HCT116 (cell line): ENCODE data around the gene FMO5. TPM values are rescaled to one million over a fixed set of nuclear protein-coding genes. Genes with fewer than 3 reads are reported as not detected.

ENCODE experiments used
- ATAC-seq: fragments of 200-7000 bp; cut with Tn5 transposase; 2 replicates; pipeline ENCODE4 v1.9.1; 2020; ENCODE audit warnings: mild to moderate bottlenecking, moderate library complexity
- BruUV-seq: library from RNA; stranded (reverse); fragments of 400-500 nt; replicated peaks from 2 replicates; lab custom pipeline; 2021; lab: Mats Ljungman, UMichigan
- CTCF ChIA-PET: fragments of 300-600 bp; sonication (Branson Sonifier 250); formaldehyde crosslinking; loops from one replicate; lab custom pipeline; 2021; ENCODE audit warnings: antibody characterized with exemption; lab: Charles Lee
- POLR2A ChIA-PET: fragments of 300-600, 350-600 bp; sonication (Branson Sonifier 250); formaldehyde crosslinking; loops from one replicate; lab custom pipeline; 2021; ENCODE audit warnings: antibody characterized with exemption; lab: Charles Lee
- RAD21 ChIA-PET, 2 experiments: fragments of 300-600 bp; sonication (Branson Sonifier 250); formaldehyde crosslinking; loops; one replicate each; lab custom pipeline; 2023; ENCODE audit warnings: low total read pairs in 2 of 2; ENCODE audit not compliant: uncharacterized antibody in 2 of 2, unreplicated experiment in 2 of 2, low non-redundant PET in 1 of 2; lab: Charles Lee
- DNase-seq: peaks from one replicate; pipeline ENCODE4 v3.0.0-alpha.2; 2010; ENCODE audit warnings: low read depth, low spot score
- H2AFZ ChIP-seq: fragments of 200-600 bp; shearing (Covaris generic), sonication (generic); 2 replicates; pipeline ENCODE4 v1.6.1; 2017; ENCODE audit warnings: low read depth, mixed run types, mixed read lengths, antibody characterized with exemption, low read length; ENCODE audit not compliant: poor library complexity, severe bottlenecking
- H3K27ac ChIP-seq: 2 replicates; pipeline ENCODE4 v1.5.1; 2012; ENCODE audit warnings: low read depth, low read length
- H3K27me3 ChIP-seq: fragments of 200-600 bp; sonication (generic); 2 replicates; pipeline ENCODE4 v1.6.1; 2016; ENCODE audit warnings: mixed run types, low read length, mixed read lengths; ENCODE audit not compliant: insufficient read depth
- H3K36me3 ChIP-seq, 2 experiments: fragments of 200-500 bp in 1 of 2; fragments of 200-600 bp in 1 of 2; sonication (Bioruptor generic) in 1 of 2; sonication (generic) in 1 of 2; 2 replicates each; pipeline versions ENCODE4 v1.5.1 to v1.6.1; 2014 to 2016; ENCODE audit warnings: low read length in 2 of 2, inconsistent platforms in 1 of 2, mixed read lengths in 1 of 2, mixed run types in 1 of 2; ENCODE audit not compliant: insufficient read depth in 2 of 2, control insufficient read depth in 1 of 2
- H3K4me1 ChIP-seq, 2 experiments: fragments of 200-600 bp in 1 of 2; sonication (generic) in 1 of 2; 2 replicates each; pipeline versions ENCODE4 v1.5.1 to v1.6.1; 2012 to 2017; ENCODE audit warnings: low read length in 2 of 2, inconsistent platforms in 1 of 2, mild to moderate bottlenecking in 1 of 2, mixed read lengths in 1 of 2, mixed run types in 1 of 2, moderate library complexity in 1 of 2; ENCODE audit not compliant: insufficient read depth in 2 of 2, control insufficient read depth in 1 of 2
- H3K4me2 ChIP-seq: fragments of 200-600 bp; sonication (generic); 2 replicates; pipeline ENCODE4 v1.6.1; 2017; ENCODE audit warnings: mixed run types, low read length, mixed read lengths
- H3K4me3 ChIP-seq, 2 experiments: fragments of 200-600 bp in 1 of 2; sonication (generic) in 1 of 2; replicated peaks in 1 of 2; 2 replicates each; pipeline ENCODE4 v1.5.1; 2011 to 2016; ENCODE audit warnings: low read length in 2 of 2, control low read depth in 1 of 2, low read depth in 1 of 2, mild to moderate bottlenecking in 1 of 2, mixed read lengths in 1 of 2, mixed run types in 1 of 2
- H3K79me2 ChIP-seq: fragments of 200-600 bp; sonication (generic); 2 replicates; pipeline ENCODE4 v1.6.1; 2017; ENCODE audit warnings: mild to moderate bottlenecking, mixed run types, low read length, moderate library complexity, mixed read lengths; ENCODE audit not compliant: insufficient read depth
- H3K9ac ChIP-seq: fragments of 200-600 bp; sonication (generic); 2 replicates; pipeline ENCODE4 v1.6.1; 2016; ENCODE audit warnings: low read length, mixed read lengths
- H3K9me2 ChIP-seq: fragments of 200-600 bp; sonication (generic), shearing (Covaris generic); 2 replicates; pipeline ENCODE4 v1.6.1; 2017; ENCODE audit warnings: mixed run types, mild to moderate bottlenecking, moderate library complexity; ENCODE audit not compliant: insufficient read depth
- H3K9me3 ChIP-seq, 2 experiments: fragments of 200-500 bp in 1 of 2; fragments of 200-600 bp in 1 of 2; sonication (Bioruptor generic) in 1 of 2; sonication (generic) in 1 of 2; 2 replicates each; pipeline ENCODE4 v1.6.1; 2014 to 2017; ENCODE audit warnings: low read length in 2 of 2, mixed read lengths in 2 of 2, inconsistent platforms in 1 of 2, low read depth in 1 of 2, mild to moderate bottlenecking in 1 of 2, mixed run types in 1 of 2, moderate library complexity in 1 of 2; ENCODE audit not compliant: control insufficient read depth in 1 of 2, insufficient read depth in 1 of 2
- H4K20me1 ChIP-seq: fragments of 200-600 bp; sonication (generic), shearing (Covaris generic); 2 replicates; pipeline ENCODE4 v1.6.1; 2017; ENCODE audit warnings: mixed run types, mild to moderate bottlenecking, moderate library complexity; ENCODE audit not compliant: insufficient read depth
- CEBPB ChIP-seq: IDR thresholded peaks from 2 replicates; pipeline ENCODE4 v1.6.1; 2012; ENCODE audit warnings: low read depth
- ELF1 ChIP-seq: IDR thresholded peaks from 2 replicates; pipeline ENCODE4 v1.6.1; 2012; ENCODE audit warnings: low read depth, borderline replicate concordance
- EZH2phosphoT487 ChIP-seq: fragments of 200-600 bp; IDR thresholded peaks from 2 replicates; pipeline ENCODE4 v1.6.1; 2018; ENCODE audit warnings: antibody characterized with exemption, borderline replicate concordance
- FOSL1 ChIP-seq: IDR thresholded peaks from 2 replicates; pipeline ENCODE4 v1.6.1; 2012; ENCODE audit warnings: low read depth
- JUND ChIP-seq: IDR thresholded peaks from 2 replicates; pipeline ENCODE4 v1.6.1; 2012
- MAX ChIP-seq: IDR thresholded peaks from 2 replicates; pipeline ENCODE4 v1.6.1; 2012
- POLR2AphosphoS5 ChIP-seq: IDR thresholded peaks from 2 replicates; pipeline ENCODE4 v1.6.1; 2011; ENCODE audit warnings: mild to moderate bottlenecking, low read depth, low read length, moderate library complexity
- RAD21 ChIP-seq: IDR thresholded peaks from 2 replicates; pipeline ENCODE4 v1.6.1; 2012; ENCODE audit warnings: low read depth, mild to moderate bottlenecking
- SP1 ChIP-seq: IDR thresholded peaks from 2 replicates; pipeline ENCODE4 v1.6.1; 2012; ENCODE audit warnings: low read depth
- YY1 ChIP-seq: IDR thresholded peaks from 2 replicates; pipeline ENCODE4 v1.6.1; 2011; ENCODE audit warnings: low read length, low read depth, moderate library complexity, mild to moderate bottlenecking; ENCODE audit not compliant: insufficient replicate concordance; ENCODE audit errors: extremely low read depth
- ZBTB33 ChIP-seq: IDR thresholded peaks from 2 replicates; pipeline ENCODE4 v1.6.1; 2011; ENCODE audit warnings: mild to moderate bottlenecking, low read length, moderate library complexity; ENCODE audit not compliant: insufficient replicate concordance; ENCODE audit errors: extremely low read depth
- intact Hi-C: fragments of 100-400 bp; cut with micrococcal nuclease; formaldehyde crosslinking; loops from 2 replicates; pipeline ENCODE4 v1.10.0; 2022
- total RNA-seq: library from RNA; stranded (reverse); gene quantifications from one replicate; pipeline ENCODE4 v1.2.1, GENCODE V29; 2021; ENCODE audit not compliant: unreplicated experiment
- TF ChIP-seq, protein P1 (sequence below): IDR thresholded peaks from 2 replicates; pipeline ENCODE4 v1.6.1; 2012

The FMO5 gene
- total RNA-seq, 1 experiment from 2014 or later, result 0.27 TPM

DNA sequence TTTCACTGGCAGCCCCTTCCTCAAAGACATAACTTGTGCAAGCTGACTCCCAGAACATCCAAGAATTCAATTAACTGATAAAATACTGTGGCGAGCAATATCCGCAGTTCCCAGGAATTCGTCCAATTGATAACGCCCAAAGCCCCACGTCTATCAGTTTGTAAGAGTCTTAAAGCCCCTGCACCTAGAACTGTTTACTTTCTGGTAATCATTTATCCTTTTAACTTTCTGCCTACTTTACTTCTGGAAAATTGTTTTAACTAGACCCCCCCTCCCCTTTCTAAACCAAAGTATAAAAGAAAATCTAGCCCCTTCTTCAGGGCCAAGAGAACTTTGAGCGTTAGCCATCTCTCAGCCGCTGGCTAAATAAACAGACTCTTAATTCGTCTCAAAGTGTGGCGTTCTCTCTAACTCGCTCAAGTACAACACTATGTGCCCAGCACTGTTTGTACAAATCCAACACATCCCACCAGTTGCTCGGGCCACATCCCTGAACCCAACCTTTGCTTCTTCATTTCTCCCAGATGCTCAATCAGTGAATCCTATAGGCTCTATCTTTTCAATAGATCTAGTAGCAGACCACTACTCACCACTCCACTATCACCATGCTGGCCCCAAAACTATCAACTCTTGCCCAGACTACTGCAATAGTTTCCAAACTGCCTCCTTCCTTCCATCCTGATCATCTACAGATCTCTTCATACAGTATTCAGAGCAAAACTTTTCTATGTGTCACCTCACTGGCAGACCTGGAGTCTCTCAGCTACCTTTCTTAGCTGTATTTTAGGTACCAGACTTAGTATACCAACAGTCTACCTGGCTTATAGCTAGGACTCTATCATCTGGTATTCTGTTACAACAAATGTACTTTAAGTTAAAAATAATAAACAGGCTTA lies 14.0 kb upstream of the FMO5 start:
- RAD21 ChIA-PET, result no interaction called here
- Histone ChIP-seq H3K9me3 (no peaks in the 10 kb centered on the region; a peak in 1 of 4 replicates), H3K36me3 (no peaks in the 10 kb centered on the region), H3K4me1 (peaks cover 6 to 10% of the 10 kb centered on the region in 2 experiments; a peak in 3 of 4 replicates), H2AFZ (no peak overlapping the region), H3K9ac (no peak overlapping the region), H3K4me3 (no peak overlapping the region), H3K79me2 (peaks cover 12% of the 10 kb centered on the region), H3K9me2 (no peaks in the 10 kb centered on the region), H3K27ac (no peak overlapping the region), H3K4me2 (no peak overlapping the region), H3K27me3 (no peaks in the 10 kb centered on the region), H4K20me1 (peaks cover 7% of the 10 kb centered on the region; the same call in 1 of the 2 replicates)
- CTCF ChIA-PET, result no interaction called here
- DNase-seq (no peak), ATAC-seq (no peak)
- intact Hi-C loops, result no loop called here
- POLR2A ChIA-PET, result no interaction called here
- no peak for TF ChIP-seq SP1
- TF ChIP-seq YY1, result no peak
- TF ChIP-seq RAD21, result no peak
- no peak for TF ChIP-seq MAX
- no peak for TF ChIP-seq EZH2phosphoT487
- BruUV-seq, result no TSS peak

DNA sequence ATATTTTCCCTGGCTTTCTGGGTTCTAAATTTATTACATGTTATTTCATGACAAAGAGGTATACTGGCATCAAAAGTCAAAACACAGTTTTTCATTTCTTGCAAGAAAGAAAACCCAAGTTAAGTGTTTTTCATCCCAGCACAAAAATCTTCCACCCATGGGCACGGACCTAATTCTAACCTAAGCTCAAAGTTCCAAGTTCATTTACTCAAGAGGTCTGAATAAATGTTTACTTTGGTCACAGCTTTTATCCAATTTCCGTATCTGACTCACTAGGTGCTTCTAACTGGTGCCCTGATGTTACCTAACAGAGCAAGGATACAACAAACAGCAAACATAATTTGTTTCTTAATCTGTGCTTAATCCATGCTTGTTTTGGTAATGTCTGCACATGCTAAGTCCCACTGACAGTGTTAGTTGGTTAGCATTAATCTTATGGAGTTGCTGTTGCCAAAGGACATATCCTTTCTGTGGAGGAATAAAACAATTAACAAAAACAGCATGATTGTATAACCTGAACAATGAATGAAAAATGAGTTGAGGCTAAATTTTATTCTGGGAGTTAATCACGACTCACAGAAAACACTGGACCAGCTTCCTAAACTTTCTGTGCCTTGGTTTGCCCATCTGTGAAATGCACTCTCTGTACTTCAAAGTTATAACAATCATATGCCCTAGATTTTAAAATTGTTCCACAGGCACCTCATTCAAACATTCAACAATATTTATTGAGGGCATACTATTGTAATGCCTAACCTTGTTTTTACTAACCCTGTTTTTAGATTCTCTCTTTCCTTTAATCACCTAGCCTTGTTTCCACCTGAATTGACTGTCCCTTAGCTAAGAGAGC lies 13.1 kb upstream of the FMO5 start:
- Histone ChIP-seq H3K9ac (no peak overlapping the region), H3K4me3 (no peak overlapping the region), H3K79me2 (peaks cover 3% of the 10 kb centered on the region), H4K20me1 (no peaks in the 10 kb centered on the region; the same call in 1 of the 2 replicates), H3K4me1 (peaks cover 5 to 6% of the 10 kb centered on the region in 2 experiments; a peak in 3 of 4 replicates), H3K9me3 (no peaks in the 10 kb centered on the region; a peak in 1 of 4 replicates), H3K36me3 (no peaks in the 10 kb centered on the region), H3K27me3 (no peaks in the 10 kb centered on the region), H3K9me2 (no peaks in the 10 kb centered on the region), H2AFZ (no peak overlapping the region), H3K4me2 (no peak overlapping the region), H3K27ac (no peak overlapping the region)
- ChIA-PET CTCF (no interaction called here), RAD21 (no interaction called here), POLR2A (no interaction called here)
- ATAC-seq (no peak), DNase-seq (no peak)
- intact Hi-C loops, result no loop called here
- no TSS peak for BruUV-seq
- TF ChIP-seq YY1 (no peak), RAD21 (no peak), ZBTB33 (no peak), POLR2AphosphoS5 (no peak), ELF1 (no peak), SP1 (no peak), MAX (no peak), JUND (no peak), CEBPB (no peak), FOSL1 (no peak)
- TF ChIP-seq, protein P1, sequence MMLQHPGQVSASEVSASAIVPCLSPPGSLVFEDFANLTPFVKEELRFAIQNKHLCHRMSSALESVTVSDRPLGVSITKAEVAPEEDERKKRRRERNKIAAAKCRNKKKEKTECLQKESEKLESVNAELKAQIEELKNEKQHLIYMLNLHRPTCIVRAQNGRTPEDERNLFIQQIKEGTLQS, result no peak
